Measurements from ENCODE around the gene CEBPE.

CEBPE gene

GRCh38 chr14:23067847-23068788, 50.9 kb downstream of the CEBPE start:
- Histone ChIP-seq H3K36me3 (peaks cover 64 to 80% (median 73%) of the 10 kb centered on the region in 11 experiments), H3K27ac (0 out of 22 replicates have a peak overlapping the region, but pooled peaks of 1 of the 11 experiments have one; percentile 11), H3K4me2 (peak overlapping the region; percentile 32 to 97 (median 89); a peak in 20 of 22 replicates), H3K4me1 (peaks cover 33 to 58% (median 46%) of the 10 kb centered on the region in 10 experiments), H3K9ac (peak overlapping the region in 10 of 11 experiments; percentile 21 to 52 (median 46); a peak in 17 of 22 replicates), H3K27me3 (no peaks in the 10 kb centered on the region), H3K4me3 (peak overlapping the region in 4 of 10 experiments; percentile 17 to 42 (median 28); a peak in 5 of 20 replicates), H3K9me3 (replicated peaks in 1 of 11) (no peaks in the 10 kb centered on the region), H4K20me1 (peaks cover 57 to 76% (median 65%) of the 10 kb centered on the region in 11 experiments)
- no peak for TF ChIP-seq Cebpa-rat (IDR thresholded peaks at IDR 0.05)
